Activated gamma-delta T cell treated with anti-CD3 and anti-CD28 coated beads, Interleukin-2, amount 50 U/mL, for 16 hours (primary cell): Measurements from ENCODE around the gene PTGDS.

ENCODE experiments used
- DNase-seq: peaks from one replicate; pipeline ENCODE4 v3.0.0-alpha.2; 2020; ENCODE audit warnings: low read depth

The PTGDS gene

GRCh38 chr9:137023157-137023556 lies 45.9 kb downstream of the PTGDS start:
- DNase-seq, result no peak

DNA sequence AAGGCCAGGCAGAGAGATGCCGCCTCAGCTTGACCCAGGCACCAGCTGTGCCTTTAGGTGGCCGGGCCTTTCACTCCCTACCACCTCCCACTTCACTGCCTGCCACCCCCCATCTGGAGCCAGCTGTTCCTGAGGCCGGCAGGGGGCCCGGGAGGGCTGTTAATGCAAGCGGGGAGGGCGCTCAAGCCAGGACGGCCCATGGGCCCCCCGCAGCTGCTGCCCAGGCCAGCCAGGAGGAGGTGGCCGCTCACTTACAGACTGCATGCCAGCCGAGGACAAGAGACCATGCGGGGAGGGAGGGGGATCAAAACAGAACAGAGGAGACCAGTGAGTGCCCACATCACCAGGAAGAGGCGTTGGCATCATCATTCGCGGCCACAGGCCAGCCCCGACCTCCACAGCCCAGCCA lies 46.3 kb downstream of the PTGDS start:
- DNase-seq, result no peak

- no peak for DNase-seq
Observed at GRCh38 chr9:137025517-137025966, 48.2 kb downstream of the PTGDS start.

GRCh38 chr9:137026384-137026783 lies 49.1 kb downstream of the PTGDS start:
- no peak for DNase-seq

DNA sequence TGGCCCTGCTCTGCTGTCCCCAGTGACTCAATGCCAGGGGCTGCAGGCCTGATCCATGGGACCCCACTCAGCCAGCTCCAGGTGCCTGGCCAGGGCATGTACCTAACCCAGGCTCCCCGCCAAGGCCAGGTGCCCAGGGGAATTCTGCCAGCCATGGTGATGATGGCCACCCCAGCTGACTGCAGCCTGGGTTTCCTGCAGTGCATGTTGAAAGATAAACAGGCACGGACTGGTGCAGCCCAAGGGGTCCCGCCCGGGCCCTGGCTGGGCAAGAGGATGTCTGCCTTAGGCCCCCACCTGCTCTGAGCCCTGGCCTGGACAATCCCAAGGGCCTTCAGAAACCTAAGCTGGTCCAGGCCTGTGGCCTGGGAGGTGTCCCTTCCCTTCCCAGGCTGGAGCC lies 49.5 kb downstream of the PTGDS start:
- DNase-seq, result no peak

- no peak for DNase-seq
Observed at GRCh38 chr9:137027369-137028262, 50.3 kb downstream of the PTGDS start, which contains the start of gene ABCA2. Gene ABCA2 (minus strand): TSS chr9:137028237. CDS start chr9:137028140, 97 bp downstream.

- peak; percentile 44 for DNase-seq
Observed at GRCh38 chr9:137028263-137029057, 51.2 kb downstream of the PTGDS start.

DNA sequence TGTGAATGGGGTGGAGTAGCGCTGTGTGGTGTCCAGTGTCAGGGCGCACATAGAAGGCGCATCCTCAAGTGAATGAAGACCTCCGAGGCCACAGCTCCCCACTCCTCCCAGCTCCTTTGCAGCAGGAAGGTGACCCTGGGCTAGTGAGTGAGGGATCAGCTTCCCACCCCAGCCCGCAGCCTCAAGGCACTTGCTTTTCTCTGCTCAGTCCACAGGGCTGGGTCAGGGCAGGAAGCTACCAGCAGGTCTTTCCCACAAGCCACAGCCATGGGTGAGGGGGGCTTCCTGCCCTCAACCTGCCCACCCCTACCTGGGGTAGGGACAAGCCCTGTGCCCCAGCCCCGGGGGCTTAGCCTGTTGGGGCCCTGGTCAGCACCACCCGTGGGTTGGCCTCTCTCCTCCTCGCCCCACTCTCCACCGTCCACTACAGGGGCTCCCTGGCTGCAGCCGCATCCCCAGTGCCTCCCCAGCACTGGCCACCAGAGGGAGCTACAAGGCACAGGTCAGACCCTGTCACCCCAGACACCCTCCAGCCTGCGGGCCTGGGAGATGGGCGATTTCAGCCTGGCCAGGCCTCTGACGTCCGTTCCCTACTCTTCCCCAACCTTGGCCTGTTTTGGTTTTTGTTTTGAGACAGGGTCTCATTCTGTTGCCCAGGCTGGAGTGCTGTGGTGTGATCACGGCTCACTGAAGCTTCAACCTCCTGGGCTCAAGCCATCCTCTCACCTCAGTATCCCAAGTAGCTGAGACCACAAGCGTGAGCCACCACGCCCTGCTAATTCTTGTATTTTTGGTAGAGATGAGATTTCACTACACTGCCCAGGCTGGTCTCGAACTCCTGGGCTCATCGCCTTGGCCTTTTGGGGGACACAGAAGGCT lies 52.0 kb downstream of the PTGDS start:
- DNase-seq, result peak; percentile 61

DNA sequence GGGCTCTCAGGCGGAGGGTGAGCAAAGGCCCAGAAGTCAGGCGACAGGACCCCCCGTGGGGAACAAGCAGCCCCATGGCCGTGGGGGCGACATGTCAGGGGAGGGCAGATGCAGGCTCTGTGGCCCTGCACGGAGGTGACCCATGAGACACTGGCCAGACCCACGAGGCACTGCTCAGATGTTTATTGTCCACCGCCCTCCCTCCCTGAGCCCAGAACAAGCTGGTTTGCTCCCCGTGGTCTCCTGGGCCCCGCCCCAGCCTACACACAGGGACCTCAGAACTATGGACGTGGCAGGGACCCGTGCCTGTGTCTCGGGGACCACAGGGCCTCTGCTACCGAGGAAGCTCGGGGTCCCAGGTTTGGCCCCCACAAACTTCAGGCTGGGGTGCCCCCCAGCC lies 52.7 kb downstream of the PTGDS start:
- DNase-seq, result no peak

DNA sequence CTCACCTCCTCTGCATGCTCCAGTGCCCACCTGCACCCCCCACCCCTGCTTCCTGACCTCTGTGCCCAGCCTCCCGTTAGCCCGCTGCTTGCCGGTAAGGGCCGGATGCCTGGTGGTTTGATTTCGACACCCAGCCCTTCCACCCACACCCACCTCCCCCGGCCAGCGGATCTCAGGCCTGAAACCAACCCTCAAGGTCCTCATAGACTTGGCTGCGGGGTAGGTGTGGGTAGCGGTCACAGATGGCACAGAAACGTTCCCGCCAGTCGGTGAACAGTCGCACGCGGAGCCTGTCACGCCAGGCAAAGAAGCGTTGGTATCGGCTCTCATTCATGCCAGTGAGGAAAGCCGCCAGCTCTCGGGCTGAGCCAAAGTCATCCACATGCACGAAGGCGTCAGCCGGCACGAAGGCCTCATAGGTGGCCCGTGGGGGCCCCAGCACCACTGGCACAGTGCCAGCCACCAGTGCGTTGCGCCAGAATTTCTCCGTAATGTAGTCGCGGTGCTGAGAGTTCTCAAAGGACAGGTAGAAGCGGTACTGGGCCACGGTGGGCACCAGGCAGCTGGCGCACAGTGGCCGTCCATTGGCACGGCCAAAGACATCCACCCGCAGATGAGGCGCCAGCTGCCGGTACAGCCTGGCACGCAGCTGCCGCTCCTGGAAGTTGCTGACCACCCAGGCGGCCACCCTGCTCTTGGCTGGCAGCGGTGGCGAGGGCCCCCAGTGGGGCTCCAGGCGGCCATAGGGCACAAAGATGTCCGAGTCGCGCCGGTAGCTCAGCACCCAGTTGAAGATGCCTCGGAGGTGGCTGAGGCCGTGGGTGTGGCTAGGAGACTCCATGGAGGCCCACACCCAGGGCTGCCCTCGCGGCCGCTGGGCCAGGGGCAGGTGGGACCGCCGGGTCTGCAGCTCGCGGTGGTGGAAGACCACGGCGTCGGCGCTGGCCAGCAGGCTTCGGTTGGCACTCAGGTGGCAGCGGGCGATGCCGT lies 53.5 kb downstream of the PTGDS start:
- DNase-seq, result peak; percentile 33
